ENCODE measurements around the gene BMPR1B. TPM values are rescaled to one million over a fixed set of nuclear protein-coding genes. Genes with fewer than 3 reads are reported as not detected.

The BMPR1B gene
- total RNA-seq, 1 experiment from 2014 or later = 0.27 TPM

DNA sequence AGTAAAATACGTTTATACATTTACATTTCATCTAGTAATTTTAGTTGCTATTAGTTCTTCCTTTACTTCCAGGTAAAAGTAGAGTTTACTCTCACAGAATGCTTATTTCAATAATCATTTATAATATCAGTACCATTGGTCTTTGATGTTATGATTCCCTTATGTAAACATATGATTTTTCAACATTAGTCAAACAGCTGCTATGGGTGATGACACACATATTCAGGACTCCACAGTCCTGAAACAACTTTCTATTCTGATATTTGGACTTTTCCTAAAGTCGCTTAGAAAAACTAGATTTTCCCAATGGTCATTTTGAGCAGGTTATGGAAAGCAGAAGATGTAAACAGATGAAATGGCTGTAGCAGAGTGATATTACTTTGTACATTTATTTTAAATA lies 421.2 kb downstream of the BMPR1B start:
- DNase-seq (ENCODE audit: extremely low read depth, low read depth) = no peak

DNA sequence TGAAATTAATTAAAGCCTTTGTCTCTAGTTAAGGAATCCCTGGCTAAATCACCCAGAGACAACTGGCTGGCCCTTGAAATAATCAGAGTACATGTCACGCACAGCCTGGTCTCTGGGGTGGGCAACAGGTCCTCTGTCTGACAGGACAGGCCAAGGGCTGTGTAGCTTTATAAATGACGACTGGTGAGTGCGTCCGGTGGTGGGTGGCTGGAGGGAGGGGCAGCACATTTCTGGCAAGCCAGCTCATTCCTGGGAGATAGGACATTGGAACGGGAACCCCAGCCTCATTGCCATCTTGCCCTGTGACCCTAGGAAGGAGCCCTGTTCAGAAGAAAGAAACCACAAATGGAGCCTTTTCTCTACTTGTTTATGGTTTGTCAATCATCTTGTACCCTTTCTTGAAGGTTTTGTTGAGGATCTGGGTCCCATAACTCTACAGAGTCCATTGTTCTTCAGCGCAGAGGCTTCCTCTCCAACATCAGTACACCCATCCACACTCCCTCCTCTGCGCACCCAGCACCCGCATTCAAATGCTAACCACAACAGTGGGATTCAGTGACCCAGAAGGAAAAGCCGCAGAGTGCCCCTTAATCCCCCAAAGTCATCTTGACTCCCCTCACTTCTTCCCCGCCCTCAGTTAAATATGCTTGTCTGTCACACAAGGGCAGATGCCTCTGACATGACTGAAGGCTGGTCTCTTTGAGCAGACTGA lies 422.9 kb downstream of the BMPR1B start:
- DNase-seq (ENCODE audit: extremely low read depth, low read depth) = no peak

DNA sequence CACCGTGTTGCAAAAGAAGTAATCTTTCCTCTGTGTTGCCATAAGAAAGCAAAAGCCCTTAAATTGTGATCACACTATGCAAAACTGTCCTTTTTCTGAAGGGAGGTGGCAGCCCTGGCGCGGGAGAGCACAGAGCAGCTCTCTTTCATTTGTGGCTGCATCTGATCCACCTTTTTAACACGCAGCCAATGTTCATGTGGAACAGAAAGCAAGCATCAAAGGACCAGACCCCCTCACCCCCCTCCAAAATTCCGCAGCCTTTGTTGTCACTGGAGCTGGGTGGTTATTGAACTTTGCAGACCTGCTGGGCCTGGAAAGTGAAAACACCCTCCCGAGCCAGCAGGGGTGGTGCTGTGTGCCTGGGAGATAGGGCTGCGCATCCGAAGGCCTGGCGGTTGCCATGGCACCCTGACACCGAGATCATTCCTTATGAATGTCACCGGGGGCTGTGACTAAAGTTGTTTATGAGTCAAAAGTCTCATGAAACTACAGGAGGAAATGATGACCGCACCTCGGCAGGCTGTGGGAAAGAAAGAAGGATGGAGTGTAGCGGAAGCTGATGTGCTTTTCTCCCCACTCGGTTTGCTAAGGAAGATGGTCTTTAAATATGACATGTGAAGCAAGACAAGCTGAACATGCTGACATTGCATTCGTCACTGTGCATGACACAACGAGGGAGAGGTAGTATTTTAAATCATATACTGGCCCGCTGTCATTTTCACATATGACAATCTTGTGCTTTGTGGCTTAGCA lies 423.7 kb downstream of the BMPR1B start:
- DNase-seq (ENCODE audit: extremely low read depth, low read depth) = no peak

DNA sequence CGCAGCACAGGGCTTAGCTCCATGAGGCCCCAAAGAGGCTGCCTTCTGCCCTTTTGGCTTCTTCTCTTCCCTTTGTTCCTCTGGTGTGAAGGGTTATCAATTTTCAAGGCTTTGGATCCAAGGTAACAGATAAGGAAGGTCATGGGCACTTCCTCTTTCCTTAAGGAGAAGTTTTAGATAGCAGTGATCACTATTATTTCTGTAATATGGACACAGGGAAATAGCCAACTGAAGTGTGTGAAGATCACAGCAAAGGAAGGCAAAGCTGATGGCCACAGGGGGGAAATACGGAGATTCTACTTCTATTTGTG lies 424.2 kb downstream of the BMPR1B start:
- no peak for DNase-seq (ENCODE audit: extremely low read depth, low read depth)

DNA sequence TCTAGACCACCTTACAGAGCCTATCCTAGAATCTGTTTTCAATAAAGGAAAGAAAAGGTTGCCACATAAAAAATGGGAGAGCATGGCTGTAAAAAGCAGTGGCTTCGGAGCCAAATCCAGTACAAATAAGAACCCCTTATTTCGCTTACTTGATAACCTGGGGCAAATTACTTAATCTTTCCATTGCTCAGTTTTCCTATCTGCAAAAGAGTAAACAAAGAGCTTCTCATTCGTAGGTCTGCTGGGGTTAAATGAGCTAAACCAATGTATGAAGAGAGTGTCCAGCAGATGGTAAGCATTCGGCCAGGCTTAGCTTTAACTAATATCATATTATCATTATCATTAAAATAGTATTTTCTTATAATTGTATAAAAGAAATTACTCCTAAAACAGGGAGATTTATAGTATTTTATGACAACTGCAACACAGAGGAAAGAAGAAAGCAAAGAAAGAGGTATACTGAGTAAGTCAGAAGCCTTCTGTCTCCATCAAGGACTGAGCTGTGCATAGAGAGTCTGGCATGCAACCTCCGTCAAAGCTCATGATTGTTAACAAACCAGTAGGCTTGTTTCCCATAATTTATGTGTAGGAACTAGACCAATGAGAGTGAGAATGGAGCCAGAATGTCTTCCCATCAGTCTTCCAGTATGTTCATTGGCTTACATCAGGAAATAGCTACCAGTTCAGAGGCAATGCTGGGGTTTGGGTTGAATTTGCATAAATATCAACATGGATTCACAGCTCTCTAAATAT lies 426.1 kb downstream of the BMPR1B start:
- no peak for DNase-seq (ENCODE audit: extremely low read depth, low read depth)

DNA sequence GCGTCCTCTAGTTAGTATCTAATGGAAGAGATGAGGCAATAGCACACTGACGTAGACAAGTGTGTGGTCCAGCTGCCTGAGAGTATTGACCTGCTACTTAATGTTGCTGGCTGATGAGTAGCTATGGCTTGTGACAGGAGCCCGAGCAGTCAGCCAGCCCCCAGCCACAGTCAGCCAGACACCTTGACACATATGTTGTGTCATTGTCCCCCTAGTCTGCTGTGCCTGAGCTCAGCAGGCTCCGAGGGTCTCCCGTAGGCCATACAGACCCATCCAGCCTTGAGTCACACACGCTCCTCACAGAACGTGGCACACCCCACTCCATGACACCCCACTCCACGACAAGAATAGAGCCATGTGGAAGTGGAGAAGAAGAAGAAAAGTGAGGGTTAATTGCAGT lies 428.9 kb downstream of the BMPR1B start:
- DNase-seq (ENCODE audit: extremely low read depth, low read depth) = no peak

DNA sequence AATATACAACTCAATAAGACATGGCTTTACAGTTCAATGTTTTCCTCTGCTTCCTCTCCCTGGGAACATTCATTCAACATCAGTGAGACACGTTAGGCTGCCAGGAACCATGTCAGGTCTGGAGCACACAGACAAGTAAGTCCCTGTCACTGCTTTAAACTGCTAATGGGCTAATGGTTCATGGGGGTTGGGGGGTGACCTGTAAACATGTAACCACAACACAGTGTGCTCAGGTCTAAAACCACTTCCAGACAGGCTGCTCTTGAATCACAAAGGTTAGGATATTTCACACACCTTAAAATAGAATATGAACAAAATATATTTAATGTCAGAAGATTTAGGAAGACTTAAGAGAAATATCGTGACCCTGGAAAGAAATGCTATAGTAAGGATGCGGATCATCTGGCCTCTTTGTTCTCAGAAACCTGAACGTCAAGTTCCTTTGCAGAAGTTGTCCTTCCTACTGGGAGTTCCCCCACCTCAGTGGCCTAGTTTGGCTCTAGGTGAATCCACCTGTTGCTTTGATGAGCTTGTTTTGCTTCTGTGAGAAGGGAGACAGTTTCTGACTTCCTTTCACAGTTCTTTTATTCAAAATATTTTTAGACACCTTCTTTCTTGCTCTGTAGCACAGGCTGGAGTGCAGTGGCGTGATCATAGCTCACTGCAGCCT lies 431.1 kb downstream of the BMPR1B start:
- no peak for DNase-seq (ENCODE audit: extremely low read depth, low read depth)

DNA sequence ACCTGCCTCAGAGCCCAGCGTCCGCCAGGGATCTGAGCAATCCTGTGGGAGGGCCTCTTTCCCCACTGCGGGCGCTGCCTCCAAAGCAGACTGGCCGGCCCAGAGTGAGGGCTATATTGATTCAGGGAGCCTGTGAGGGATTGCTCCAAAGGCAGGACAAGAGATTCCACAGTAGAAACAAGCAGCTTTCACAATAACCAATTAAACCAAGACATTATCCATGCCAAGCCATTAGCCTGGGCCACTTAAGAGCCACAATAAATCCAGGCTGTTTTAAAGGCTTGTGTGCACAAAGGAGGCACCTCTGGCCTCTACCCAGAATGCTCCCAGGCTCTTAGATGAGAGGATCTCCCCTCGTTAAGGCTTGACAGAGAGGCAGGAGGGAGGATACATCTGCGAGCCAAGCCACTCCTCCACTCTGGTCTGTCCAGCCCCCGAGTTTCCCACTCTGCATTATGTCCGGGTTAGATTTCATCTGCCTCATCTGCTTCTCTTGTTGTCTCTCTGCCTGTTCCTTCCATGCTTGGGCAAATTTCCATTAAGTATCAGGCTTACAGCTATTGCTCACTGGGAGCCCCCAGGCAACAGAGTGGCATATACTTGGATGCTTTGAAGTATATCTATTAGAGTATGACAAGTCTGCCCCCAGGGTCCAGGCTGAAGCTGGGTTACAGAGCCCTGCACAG lies 433.1 kb downstream of the BMPR1B start:
- DNase-seq (ENCODE audit: extremely low read depth, low read depth) = no peak

DNA sequence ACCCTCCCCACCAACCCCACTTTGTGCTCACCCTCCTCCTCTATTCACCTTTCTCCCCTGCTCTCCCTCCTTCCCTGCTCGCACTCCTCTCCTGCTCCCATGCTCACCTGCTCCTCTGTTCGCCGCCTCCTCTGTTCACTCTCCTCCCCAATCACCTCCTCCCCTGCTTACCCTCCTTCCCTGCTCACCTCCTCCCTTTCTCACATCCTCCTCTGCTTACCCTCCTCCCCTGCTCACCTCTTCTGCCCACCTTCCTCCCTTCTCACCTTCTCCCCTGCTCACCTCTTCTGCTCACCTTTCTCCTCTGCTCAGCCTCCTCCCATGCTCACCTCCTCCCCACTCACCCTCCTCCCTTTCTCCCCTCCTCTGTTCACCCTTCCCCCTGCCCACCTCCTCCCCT lies 433.8 kb downstream of the BMPR1B start:
- DNase-seq (ENCODE audit: extremely low read depth, low read depth) = no peak

DNA sequence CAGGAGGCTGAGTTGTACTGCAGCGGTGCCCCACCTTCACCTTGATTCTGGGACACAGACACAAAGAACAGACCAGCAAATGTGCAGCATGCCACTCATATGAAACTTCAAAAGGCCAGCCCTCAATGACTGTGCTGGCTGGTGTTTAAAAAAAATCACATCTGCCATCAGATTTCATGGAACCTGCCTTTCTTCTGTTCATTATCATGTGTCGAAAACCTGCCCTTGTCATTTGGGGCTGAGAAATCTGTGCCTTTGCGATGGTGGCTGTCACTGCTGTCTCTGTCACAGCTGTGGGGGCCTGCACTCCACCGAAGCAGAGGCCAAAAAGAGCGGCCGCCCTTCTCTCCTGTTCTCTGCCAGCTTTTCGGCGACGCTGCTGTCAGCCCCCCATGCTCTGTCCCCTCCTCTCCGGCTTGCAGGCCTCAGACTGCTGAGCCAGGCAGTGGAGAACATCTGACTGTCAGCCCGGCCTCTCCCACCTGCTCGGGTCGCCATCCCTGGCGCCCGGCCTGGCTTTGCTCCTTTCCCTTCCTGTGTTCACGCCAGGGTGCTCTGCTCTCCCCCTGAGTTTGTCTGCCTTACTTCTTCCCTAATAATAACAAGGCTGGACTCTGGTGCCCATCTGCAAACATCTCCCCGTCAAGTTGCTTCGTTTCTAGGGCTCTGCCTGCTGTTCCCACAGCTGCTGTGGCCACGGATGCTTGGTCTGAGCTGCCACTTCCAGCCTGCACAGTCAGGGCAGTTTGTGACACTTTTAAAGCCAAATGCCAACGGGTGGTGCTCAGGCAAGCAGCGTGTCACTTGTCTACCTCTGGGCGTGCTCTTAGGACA lies 435.9 kb downstream of the BMPR1B start:
- no peak for DNase-seq (ENCODE audit: extremely low read depth, low read depth)

DNA sequence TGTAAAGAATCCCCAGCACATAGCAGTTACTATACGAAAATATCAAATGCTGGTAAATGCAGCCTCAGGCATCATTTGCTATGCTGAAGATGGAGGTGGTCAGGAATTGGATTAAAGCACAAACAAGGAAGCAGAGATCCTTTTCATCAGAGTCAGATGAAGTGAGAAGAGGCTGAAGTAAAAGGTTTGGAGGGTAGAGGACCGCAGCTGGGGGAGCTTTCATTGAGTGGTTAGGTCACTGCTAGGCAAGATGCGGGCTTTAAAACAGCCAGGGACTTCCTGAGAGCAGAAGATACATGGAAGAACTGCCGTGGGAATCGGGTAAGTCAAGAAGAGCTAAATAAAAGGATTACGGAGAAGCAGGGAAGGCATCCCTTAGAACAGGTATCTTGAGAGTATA lies 439.6 kb downstream of the BMPR1B start:
- DNase-seq (ENCODE audit: extremely low read depth, low read depth) = no peak

DNA sequence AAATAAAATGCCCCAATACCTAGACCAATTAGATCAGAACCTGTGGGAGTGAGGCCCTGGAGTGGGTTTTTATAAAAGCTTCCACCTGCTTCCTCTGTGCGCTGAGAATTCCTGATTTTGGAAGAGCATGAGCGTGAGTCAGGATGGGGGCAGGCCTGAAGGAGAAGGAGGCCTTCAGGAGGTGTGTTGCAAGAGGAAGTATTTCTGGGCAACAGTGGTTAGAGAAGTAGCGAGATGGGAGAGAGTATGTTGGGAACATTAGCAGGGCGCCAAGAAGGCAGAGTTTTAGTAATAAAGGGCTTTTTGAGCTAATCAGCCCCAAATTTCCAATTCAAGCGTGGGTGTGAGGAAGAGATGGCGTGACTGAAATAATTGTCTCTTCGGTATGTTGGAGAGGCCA lies 441.2 kb downstream of the BMPR1B start:
- no peak for DNase-seq (ENCODE audit: extremely low read depth, low read depth)

DNA sequence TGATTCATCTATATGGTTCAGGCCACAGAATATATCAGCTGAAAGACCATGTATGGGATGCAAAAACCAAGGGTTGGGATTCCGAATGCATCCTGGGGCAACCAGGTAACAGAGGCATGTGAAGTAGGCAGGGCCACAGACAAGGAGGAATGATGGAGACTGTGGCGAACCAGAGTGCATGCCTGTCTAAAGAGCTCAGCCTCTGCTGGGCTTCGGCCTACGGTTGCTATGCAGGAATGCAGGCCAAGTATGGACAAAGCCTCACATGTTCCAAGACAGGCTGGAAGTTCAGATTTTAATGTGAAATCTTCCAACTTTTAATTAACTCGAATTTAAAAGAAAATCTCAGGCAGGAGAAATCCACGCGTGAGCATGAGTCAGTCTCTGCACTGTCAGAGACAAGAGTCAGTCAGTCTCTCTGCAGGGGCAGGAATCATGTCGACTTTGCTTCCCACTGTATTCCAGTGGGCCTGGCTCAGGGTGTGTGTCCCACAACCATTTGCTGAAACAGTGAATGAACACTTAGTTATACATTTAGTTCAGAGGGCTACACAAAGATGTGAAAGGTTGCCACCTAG lies 446.6 kb downstream of the BMPR1B start:
- DNase-seq (ENCODE audit: extremely low read depth, low read depth) = no peak

DNA sequence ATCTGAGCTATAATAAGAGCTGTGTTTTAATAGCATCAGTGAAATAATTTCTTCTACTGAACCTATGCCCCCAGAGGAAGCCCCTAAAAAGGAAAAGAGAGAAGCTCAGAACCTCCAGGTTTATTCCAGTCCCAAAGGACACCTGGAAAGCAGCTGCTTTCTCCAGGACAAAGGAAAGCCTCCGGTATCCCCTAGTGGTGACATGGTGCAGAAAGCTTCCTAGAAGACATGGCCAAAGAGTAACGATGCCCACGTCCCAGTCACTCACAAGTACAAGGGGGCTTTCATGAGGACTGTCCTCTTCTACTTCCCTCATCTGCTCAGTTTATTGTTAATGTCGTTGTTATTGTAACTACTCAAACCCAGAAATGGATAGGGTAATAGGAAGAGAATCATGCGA lies 447.1 kb downstream of the BMPR1B start:
- no peak for DNase-seq (ENCODE audit: extremely low read depth, low read depth)
